Measurements from ENCODE around the gene EN1.

DNA sequence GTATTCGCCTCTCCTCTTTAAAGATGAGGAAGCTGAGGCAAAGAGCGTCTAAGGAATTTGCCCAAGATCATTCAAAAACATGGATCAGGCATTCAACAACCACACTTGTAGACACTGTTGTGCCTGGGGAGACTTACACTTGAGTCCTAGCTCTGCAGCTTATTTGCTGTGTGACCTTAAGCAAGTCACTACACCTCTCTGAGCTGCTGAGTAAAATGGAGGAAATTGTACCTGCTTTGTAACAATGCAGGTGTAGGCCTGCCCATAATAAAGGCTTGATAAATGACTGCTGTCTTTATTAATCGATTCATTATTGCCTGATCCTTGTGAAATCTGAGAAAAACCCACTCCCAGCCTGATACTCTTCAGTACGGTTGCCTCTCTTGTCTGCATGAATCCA is 30.8 kb downstream of the EN1 start:
- TF ChIP-seq, protein P1, sequence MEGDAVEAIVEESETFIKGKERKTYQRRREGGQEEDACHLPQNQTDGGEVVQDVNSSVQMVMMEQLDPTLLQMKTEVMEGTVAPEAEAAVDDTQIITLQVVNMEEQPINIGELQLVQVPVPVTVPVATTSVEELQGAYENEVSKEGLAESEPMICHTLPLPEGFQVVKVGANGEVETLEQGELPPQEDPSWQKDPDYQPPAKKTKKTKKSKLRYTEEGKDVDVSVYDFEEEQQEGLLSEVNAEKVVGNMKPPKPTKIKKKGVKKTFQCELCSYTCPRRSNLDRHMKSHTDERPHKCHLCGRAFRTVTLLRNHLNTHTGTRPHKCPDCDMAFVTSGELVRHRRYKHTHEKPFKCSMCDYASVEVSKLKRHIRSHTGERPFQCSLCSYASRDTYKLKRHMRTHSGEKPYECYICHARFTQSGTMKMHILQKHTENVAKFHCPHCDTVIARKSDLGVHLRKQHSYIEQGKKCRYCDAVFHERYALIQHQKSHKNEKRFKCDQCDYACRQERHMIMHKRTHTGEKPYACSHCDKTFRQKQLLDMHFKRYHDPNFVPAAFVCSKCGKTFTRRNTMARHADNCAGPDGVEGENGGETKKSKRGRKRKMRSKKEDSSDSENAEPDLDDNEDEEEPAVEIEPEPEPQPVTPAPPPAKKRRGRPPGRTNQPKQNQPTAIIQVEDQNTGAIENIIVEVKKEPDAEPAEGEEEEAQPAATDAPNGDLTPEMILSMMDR (IDR thresholded peaks at IDR 0.05) = no peak
- no peak for TF ChIP-seq POLR2A (IDR thresholded peaks at IDR 0.05)
- TF ChIP-seq EP300 (IDR thresholded peaks at IDR 0.05) = no peak
- no peak for TF ChIP-seq POLR2AphosphoS5 (IDR thresholded peaks at IDR 0.05)
